Heart right ventricle (tissue), 16 donors: ENCODE measurements around the gene RAB44. TPM values are rescaled to one million over a fixed set of nuclear protein-coding genes. Genes with fewer than 3 reads are reported as not detected.

ENCODE experiments used
- ATAC-seq, 8 donors: fragments of 200-7000 bp; cut with Tn5 transposase; one replicate each; pipeline ENCODE4 v1.9.1; 2020; ENCODE audit warnings: mild to moderate bottlenecking in 8 of 8, moderate library complexity in 8 of 8, moderate number of reproducible peaks in 1 of 8
- DNase-seq, 2 donors: peaks; one replicate each; pipeline ENCODE4 v3.0.0-alpha.2; 2020
- H3K27ac ChIP-seq, 10 donors: fragments of 200-600 bp; sonication (generic) in 2 of 10; one replicate each; pipeline versions ENCODE4 v1.5.0 to v1.8.0; 2020 to 2022; ENCODE audit warnings: mild to moderate bottlenecking in 3 of 10
- H3K27me3 ChIP-seq, 7 donors: fragments of 200-600 bp; one replicate each; pipeline ENCODE4 v1.8.0; 2021 to 2022; ENCODE audit warnings: mild to moderate bottlenecking in 2 of 7
- H3K36me3 ChIP-seq, 9 donors: fragments of 200-600 bp; sonication (generic) in 1 of 9; one replicate each; pipeline versions ENCODE4 v1.5.0 to v1.8.0; 2020 to 2022; ENCODE audit warnings: mild to moderate bottlenecking in 2 of 9
- H3K4me1 ChIP-seq, 9 donors: fragments of 200-600 bp; sonication (generic) in 1 of 9; one replicate each; pipeline versions ENCODE4 v1.5.0 to v1.8.0; 2020 to 2022; ENCODE audit warnings: mild to moderate bottlenecking in 4 of 9
- H3K4me3 ChIP-seq, 10 donors: fragments of 200-600 bp; sonication (generic) in 2 of 10; one replicate each; pipeline versions ENCODE4 v1.5.0 to v1.8.0; 2020 to 2022; ENCODE audit warnings: mild to moderate bottlenecking in 7 of 10, moderate library complexity in 2 of 10
- H3K9me3 ChIP-seq, 11 donors: fragments of 200-600 bp in 10 of 11; sonication (generic) in 2 of 11; one replicate each; pipeline versions ENCODE4 v1.5.0 to v1.8.0; 2013 to 2022; ENCODE audit warnings: mild to moderate bottlenecking in 2 of 11, control low read depth in 1 of 11, moderate library complexity in 1 of 11
- WGBS, 2 donors: extraction: QIAGEN DNeasy Blood & Tissue Kit; methylation state at CpG; one replicate each; pipeline ENCODE4 v1.1.7; 2013; ENCODE audit warnings: inconsistent platforms in 1 of 2; 5-methylcytosine and 5-hydroxymethylcytosine counted together
- intact Hi-C, 10 donors: fragments of 100-400 bp; cut with DNase I; formaldehyde crosslinking; loops; one replicate each; pipeline versions ENCODE4 v1.11.1 to v1.14.2; 2022
- polyA plus RNA-seq, 2 donors: library from polyadenylated mRNA; stranded (reverse); fragments of 200-250 nt; gene quantifications; one replicate each; pipeline ENCODE4 v1.2.3, GENCODE V29; 2013
- total RNA-seq, 10 donors: library from RNA; stranded (reverse); fragmentation: NEBNext Ultra II Directional in 3 of 10; extraction: Animal tissue kit (Norgen Biotek cat#: 25700) in 3 of 10; gene quantifications; one replicate each; pipeline versions ENCODE4 v1.2.1 to v1.2.4, GENCODE V29; 2021 to 2023
- TF ChIP-seq, protein P1 (sequence below), 9 donors: fragments of 200-600 bp; sonication (generic) in 2 of 9; IDR thresholded peaks; one replicate each; pipeline versions ENCODE4 v1.5.0 to v1.8.0; 2021 to 2022; ENCODE audit warnings: antibody characterized with exemption in 9 of 9, mild to moderate bottlenecking in 5 of 9, moderate library complexity in 1 of 9
- donor health status: Arrhythmogenic right ventricular cardiomyopathy.
- donor health status: ischemic (EF 13 %, LVEDD 7.1; RV severe dilation, severe dysfunction).
- donor health status: healthy with polysubstance abuse.
- donor health status: DM: no; HTN: yes; CAD: no.
- donor health status: DM: no; HTN: no; CAD: no.
- donor health status: ischemic (EF 25% LVEDD 6.9; RV normal size, moderate dysfunction).
- donor health status: ischemic (EF 25% LVEDD 5.7; RV mildly dilated, moderate dysfunction).
- donor health status: healthy.
- donor health status: DM: yes; HTN: yes; CAD: no.
- donor health status: Ischemic cardiomyopathy.
- donor health status: ischemic (EF 35%, LVEDD 5.7; RV mildly dilated, moderate dysfunction).
- donor health status: nonischemic (EF 11% LVEDD 7.7; RV severe dilation, severe dysfunction).
- donor health status: DM: yes; HTN: yes; CAD: no.
- donor health status: PGD.
- donor health status: ischemic (EF 29% LVEDD 5.4; RV normal size, mild dysfunction).
- donor health status: nonischemic (EF 23%, LVEDD 6.1; RV moderate dilation, normal function).

The RAB44 gene
- total and polyA plus RNA-seq, 12 donors = 0.03 to 0.39 (median 0.06) TPM; not detected in 6

DNA sequence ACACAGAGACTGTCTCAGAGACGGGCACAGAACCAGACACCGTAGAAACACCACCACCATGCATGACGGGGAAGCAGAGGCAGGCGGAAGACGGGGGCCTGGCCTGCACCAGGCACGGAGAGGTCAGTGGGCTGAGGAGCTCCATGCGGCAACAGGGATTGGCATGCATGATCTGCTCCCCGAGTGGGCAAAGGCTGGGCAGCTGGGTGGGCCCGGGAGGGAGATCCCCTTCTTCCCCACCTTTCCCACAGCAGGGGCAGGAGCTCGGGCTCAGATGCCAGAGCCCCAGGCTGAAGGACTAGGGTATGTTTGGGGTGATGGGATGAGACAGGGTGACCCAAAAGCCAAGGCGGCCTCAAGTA lies 43.2 kb downstream of the RAB44 start:
- Histone ChIP-seq H3K27me3 (no peaks in the 10 kb centered on the region), H3K4me1 (peaks cover 3 to 30% (median 13%) of the 10 kb centered on the region in 9 donors), H3K4me3 (no peak overlapping the region), H3K9me3 (no peaks in the 10 kb centered on the region), H3K36me3 (peaks cover 0 to 8% (median 0%) of the 10 kb centered on the region in 9 donors), H3K27ac (peak overlapping the region in 4 of 10 donors; percentile 19 to 69 (median 41))
- ATAC-seq = no peak
- WGBS, 2 donors = 86 to 90% methylated on average over 11 of the region's 11 CpGs
- TF ChIP-seq, protein P1, sequence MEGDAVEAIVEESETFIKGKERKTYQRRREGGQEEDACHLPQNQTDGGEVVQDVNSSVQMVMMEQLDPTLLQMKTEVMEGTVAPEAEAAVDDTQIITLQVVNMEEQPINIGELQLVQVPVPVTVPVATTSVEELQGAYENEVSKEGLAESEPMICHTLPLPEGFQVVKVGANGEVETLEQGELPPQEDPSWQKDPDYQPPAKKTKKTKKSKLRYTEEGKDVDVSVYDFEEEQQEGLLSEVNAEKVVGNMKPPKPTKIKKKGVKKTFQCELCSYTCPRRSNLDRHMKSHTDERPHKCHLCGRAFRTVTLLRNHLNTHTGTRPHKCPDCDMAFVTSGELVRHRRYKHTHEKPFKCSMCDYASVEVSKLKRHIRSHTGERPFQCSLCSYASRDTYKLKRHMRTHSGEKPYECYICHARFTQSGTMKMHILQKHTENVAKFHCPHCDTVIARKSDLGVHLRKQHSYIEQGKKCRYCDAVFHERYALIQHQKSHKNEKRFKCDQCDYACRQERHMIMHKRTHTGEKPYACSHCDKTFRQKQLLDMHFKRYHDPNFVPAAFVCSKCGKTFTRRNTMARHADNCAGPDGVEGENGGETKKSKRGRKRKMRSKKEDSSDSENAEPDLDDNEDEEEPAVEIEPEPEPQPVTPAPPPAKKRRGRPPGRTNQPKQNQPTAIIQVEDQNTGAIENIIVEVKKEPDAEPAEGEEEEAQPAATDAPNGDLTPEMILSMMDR (IDR thresholded peaks at IDR 0.05) = no peak
- intact Hi-C loops = no loop called here
- DNase-seq = no peak

DNA sequence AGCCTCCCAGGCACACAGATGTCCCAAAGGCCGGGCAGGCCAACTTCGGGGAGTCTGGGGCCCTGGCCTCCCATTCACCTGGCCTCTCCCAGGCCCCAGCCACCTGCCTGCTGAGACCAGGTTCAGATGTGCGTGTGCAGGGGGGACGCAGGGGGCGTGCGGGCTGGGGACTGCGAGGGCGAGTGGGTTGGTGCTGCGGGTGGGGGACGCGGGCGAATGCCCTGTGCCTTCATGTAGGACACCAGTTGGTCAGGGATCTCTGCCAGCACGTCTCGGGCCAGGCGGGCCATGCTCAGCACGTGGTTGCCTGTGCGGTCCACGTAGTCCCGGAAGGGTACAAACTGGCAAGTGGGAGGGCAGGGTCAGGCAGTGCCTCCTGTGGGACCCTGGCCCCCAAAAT lies 44.5 kb downstream of the RAB44 start:
- H3K36me3 ChIP-seq = peaks cover 0 to 8% (median 0%) of the 10 kb centered on the region in 9 donors
- H3K9me3 ChIP-seq = no peaks in the 10 kb centered on the region
- intact Hi-C loops = no loop called here
- TF ChIP-seq, protein P1 (IDR thresholded peaks at IDR 0.05) = no peak
- peaks cover 0 to 25% (median 4%) of the 10 kb centered on the region in 9 donors for H3K4me1 ChIP-seq
- H3K27me3 ChIP-seq = no peaks in the 10 kb centered on the region
- no peak overlapping the region for H3K4me3 ChIP-seq
- ATAC-seq (no peak), DNase-seq (no peak)
- no peak overlapping the region for H3K27ac ChIP-seq
- 95 to 96% methylated on average over 19 of the region's 19 CpGs for WGBS, 2 donors

DNA sequence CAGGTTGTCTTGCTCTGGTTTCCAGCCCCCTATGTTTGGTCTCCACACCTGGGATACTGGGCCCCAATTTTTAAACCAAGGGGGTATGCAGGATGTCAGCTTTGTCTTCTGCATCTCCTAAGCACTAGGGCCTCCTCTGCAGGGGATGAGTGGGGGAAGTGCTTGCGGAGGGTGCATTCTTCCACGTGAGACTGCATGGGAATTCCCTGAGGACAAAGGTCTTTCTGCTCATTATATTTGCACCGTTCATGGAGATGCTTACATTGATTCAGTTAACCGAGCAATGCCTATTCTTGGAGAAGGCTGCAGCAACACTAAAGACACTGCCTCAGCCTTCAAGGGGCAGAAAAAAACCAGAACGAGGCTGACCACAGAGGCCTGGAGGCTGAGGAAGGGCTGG lies 45.4 kb downstream of the RAB44 start:
- H3K27ac ChIP-seq = no peak overlapping the region
- ATAC-seq = no peak
- TF ChIP-seq, protein P1 (IDR thresholded peaks at IDR 0.05) = no peak
- peaks cover 0 to 25% (median 4%) of the 10 kb centered on the region in 9 donors for H3K4me1 ChIP-seq
- 66 to 81% methylated on average over 5 of the region's 5 CpGs for WGBS, 2 donors
- H3K4me3 ChIP-seq = no peak overlapping the region
- intact Hi-C loops = no loop called here
- no peaks in the 10 kb centered on the region for H3K27me3 ChIP-seq
- DNase-seq = no peak
- no peaks in the 10 kb centered on the region for H3K9me3 ChIP-seq
- H3K36me3 ChIP-seq = peaks cover 0 to 8% (median 0%) of the 10 kb centered on the region in 9 donors

DNA sequence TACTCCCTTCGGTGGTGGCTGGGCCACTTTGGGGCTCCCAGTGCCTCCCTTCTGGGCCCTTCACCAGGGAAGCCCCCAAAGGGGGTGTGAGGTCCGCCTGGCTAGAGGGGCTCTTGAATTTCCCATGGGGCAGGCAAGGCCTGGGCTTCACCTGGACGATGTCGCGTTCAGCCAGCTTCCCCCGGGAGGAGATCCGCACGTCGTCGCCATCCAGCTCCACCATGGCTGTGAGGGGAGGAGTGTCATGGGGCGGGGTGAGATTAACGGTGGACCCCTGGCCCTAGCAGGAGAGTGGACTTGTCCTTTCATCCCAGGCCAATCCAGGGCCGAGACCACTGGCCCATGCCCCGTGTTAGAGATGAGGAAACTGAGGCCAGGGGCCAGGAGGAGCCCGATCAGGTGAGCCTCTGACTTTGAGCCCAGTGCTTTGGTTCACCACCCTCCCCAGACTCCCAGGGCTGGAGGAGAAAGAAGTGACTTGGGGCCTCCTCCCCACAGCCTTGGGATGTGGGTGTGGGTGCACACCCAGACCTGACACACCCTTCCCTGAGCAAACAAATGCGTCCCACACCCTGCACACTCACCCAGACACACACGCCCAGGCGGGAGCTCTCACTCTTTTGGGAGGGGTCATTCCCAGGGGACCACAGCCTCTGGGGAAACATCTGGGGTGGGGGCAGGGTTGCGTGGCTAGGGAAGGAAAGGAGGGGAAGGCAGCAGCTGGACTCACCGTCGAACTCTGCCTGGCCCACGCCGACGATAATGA lies 46.1 kb downstream of the RAB44 start:
- DNase-seq = no peak
- WGBS, 2 donors = 82% methylated on average over 24 of the region's 24 CpGs
- intact Hi-C loops = no loop called here
- peaks cover 0 to 7% (median 0%) of the 10 kb centered on the region in 11 donors for H3K9me3 ChIP-seq
- H3K4me1 ChIP-seq = peaks cover 0 to 25% (median 4%) of the 10 kb centered on the region in 9 donors
- ATAC-seq = peak in 3 of 8 donors; percentile 7 to 47 (median 9)
- no peak overlapping the region for H3K4me3 ChIP-seq
- H3K27ac ChIP-seq = no peak overlapping the region
- H3K36me3 ChIP-seq = peaks cover 0 to 8% (median 0%) of the 10 kb centered on the region in 9 donors
- H3K27me3 ChIP-seq = no peaks in the 10 kb centered on the region
- TF ChIP-seq, protein P1 (IDR thresholded peaks at IDR 0.05) = no peak
